Heart left ventricle (tissue), 16 donors: Measurements from ENCODE around the gene ELOVL7. TPM values are rescaled to one million over a fixed set of nuclear protein-coding genes. Genes with fewer than 3 reads are reported as not detected.

Experiments used
- ATAC-seq, 4 donors: fragments of 200-7000 bp; cut with Tn5 transposase; one replicate each; pipeline ENCODE4 v1.9.1; 2020 to 2022; ENCODE audit warnings: moderate library complexity in 4 of 4, mild to moderate bottlenecking in 3 of 4, moderate number of reproducible peaks in 1 of 4
- DNase-seq, 5 donors: peaks; one replicate each; pipeline ENCODE4 v3.0.0-alpha.2; 2020
- H3K27ac ChIP-seq, 12 donors: fragments of 200-600 bp; sonication (generic) in 4 of 12; one replicate each; pipeline versions ENCODE4 v1.5.0 to v1.8.0; 2016 to 2022; ENCODE audit warnings: mild to moderate bottlenecking in 2 of 12
- H3K27me3 ChIP-seq, 9 donors: fragments of 200-600 bp; sonication (generic) in 2 of 9; one replicate each; pipeline versions ENCODE4 v1.5.1 to v1.8.0; 2016 to 2022; ENCODE audit warnings: mild to moderate bottlenecking in 3 of 9
- H3K36me3 ChIP-seq, 9 donors: fragments of 200-600 bp; sonication (generic) in 2 of 9; one replicate each; pipeline versions ENCODE4 v1.5.0 to v1.8.0; 2018 to 2022; ENCODE audit warnings: mild to moderate bottlenecking in 2 of 9
- H3K4me1 ChIP-seq, 12 donors: fragments of 200-600 bp; sonication (generic) in 4 of 12; one replicate each; pipeline versions ENCODE4 v1.5.0 to v1.8.0; 2016 to 2022; ENCODE audit warnings: mild to moderate bottlenecking in 3 of 12
- H3K4me3 ChIP-seq, 12 donors: fragments of 200-600 bp; sonication (generic) in 4 of 12; one replicate each; pipeline versions ENCODE4 v1.5.0 to v1.8.0; 2017 to 2022; ENCODE audit warnings: mild to moderate bottlenecking in 9 of 12, moderate library complexity in 4 of 12
- H3K9me3 ChIP-seq, 12 donors: fragments of 200-600 bp; sonication (generic) in 4 of 12; one replicate each; pipeline versions ENCODE4 v1.5.0 to v1.8.0; 2016 to 2022; ENCODE audit warnings: mild to moderate bottlenecking in 1 of 12
- POLR2A ChIP-seq, 2 donors: fragments of 450-650 bp; IDR thresholded peaks; one replicate each; pipeline ENCODE4 v1.6.1; 2017; ENCODE audit warnings: antibody characterized with exemption in 2 of 2, mild to moderate bottlenecking in 2 of 2, moderate library complexity in 2 of 2
- WGBS, 4 donors: extraction: QIAGEN DNeasy Blood & Tissue Kit in 2 of 4; methylation state at CpG; one replicate each; pipeline versions ENCODE4 v1.1.5 to v1.1.7; 2013 to 2018; 5-methylcytosine and 5-hydroxymethylcytosine counted together
- intact Hi-C, 10 donors: fragments of 100-400 bp; cut with DNase I; formaldehyde crosslinking; loops; one replicate each; pipeline versions ENCODE4 v1.11.1 to v1.14.2; 2022
- polyA plus RNA-seq, 2 donors: library from polyadenylated mRNA; stranded (reverse); fragments of 200-250 nt; gene quantifications; one replicate each; pipeline ENCODE4 v1.2.3, GENCODE V29; 2013
- total RNA-seq, 9 donors: library from RNA; depleted of rRNA in 2 of 9; stranded (reverse); fragments of >200 nt in 2 of 9; fragmentation: NEBNext Ultra II Directional in 3 of 9; extraction: Animal tissue kit (Norgen Biotek cat#: 25700) in 3 of 9; gene quantifications; one replicate each; pipeline versions ENCODE4 v1.1.0 to v1.2.4, GENCODE V29; 2016 to 2023
- TF ChIP-seq, protein P1 (sequence below), 12 donors: fragments of 200-600 bp; sonication (generic) in 4 of 12; IDR thresholded peaks; one replicate each; pipeline versions ENCODE4 v1.5.0 to v1.8.0; 2018 to 2022; ENCODE audit warnings: antibody characterized with exemption in 12 of 12, mild to moderate bottlenecking in 5 of 12
- donor health status: ischemic (EF 13 %, LVEDD 7.1; RV severe dilation, severe dysfunction).
- donor health status: healthy with polysubstance abuse.
- donor health status: DM: no; HTN: yes; CAD: no.
- donor health status: DM: no; HTN: no; CAD: no.
- donor health status: ischemic (EF 25% LVEDD 6.9; RV normal size, moderate dysfunction).
- donor health status: ischemic (EF 25% LVEDD 5.7; RV mildly dilated, moderate dysfunction).
- donor health status: healthy.
- donor health status: DM: yes; HTN: yes; CAD: no.
- donor health status: ischemic (EF 35%, LVEDD 5.7; RV mildly dilated, moderate dysfunction).
- donor health status: nonischemic (EF 11% LVEDD 7.7; RV severe dilation, severe dysfunction).
- donor health status: DM: yes; HTN: yes; CAD: no.
- donor health status: PGD.
- donor health status: ischemic (EF 29% LVEDD 5.4; RV normal size, mild dysfunction).
- donor health status: nonischemic (EF 23%, LVEDD 6.1; RV moderate dilation, normal function).

Gene ELOVL7
- total and polyA plus RNA-seq, 11 donors = 0.12 to 1.8 (median 0.87) TPM

DNA sequence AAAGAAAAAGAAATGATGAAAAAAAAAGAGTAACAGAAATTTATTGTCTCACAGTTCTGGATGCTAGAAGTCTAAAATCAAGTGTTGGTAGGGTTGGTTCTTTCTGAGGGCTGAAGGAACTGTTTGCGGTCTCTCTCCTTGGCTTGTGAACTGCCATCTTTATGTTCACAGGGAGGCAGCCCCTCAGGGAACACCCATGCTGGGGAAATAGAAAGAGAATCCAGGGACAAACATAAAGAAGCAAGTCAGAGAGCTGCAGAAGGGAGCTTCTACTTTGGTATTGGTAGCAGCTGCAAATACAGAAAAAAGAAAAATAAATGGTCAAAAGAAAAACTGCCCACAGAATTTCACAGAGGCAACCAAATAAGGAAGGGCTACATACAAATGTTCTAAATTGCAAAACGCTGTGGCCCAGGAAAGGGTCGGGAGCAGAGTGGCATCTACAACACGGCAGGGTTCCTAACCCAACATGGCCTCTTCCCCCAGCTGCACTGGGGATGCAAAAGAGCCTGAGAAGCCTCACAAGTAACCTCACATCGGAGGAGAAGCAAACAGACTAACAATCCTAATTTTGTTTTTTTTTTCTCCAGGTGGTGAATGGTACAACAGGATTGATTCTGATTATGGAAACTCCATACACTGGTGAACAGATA is 37.4 kb downstream of the ELOVL7 start:
- Histone ChIP-seq H3K4me3 (no peak overlapping the region), H3K27me3 (no peaks in the 10 kb centered on the region), H3K27ac (no peak overlapping the region), H3K36me3 (no peaks in the 10 kb centered on the region), H3K9me3 (peaks cover 0 to 8% (median 0%) of the 10 kb centered on the region in 12 donors), H3K4me1 (no peaks in the 10 kb centered on the region)
- intact Hi-C loops = no loop called here
- TF ChIP-seq, protein P1, sequence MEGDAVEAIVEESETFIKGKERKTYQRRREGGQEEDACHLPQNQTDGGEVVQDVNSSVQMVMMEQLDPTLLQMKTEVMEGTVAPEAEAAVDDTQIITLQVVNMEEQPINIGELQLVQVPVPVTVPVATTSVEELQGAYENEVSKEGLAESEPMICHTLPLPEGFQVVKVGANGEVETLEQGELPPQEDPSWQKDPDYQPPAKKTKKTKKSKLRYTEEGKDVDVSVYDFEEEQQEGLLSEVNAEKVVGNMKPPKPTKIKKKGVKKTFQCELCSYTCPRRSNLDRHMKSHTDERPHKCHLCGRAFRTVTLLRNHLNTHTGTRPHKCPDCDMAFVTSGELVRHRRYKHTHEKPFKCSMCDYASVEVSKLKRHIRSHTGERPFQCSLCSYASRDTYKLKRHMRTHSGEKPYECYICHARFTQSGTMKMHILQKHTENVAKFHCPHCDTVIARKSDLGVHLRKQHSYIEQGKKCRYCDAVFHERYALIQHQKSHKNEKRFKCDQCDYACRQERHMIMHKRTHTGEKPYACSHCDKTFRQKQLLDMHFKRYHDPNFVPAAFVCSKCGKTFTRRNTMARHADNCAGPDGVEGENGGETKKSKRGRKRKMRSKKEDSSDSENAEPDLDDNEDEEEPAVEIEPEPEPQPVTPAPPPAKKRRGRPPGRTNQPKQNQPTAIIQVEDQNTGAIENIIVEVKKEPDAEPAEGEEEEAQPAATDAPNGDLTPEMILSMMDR (IDR thresholded peaks at IDR 0.05) = no peak
- no peak for TF ChIP-seq POLR2A (IDR thresholded peaks at IDR 0.05)
- DNase-seq = no peak
- ATAC-seq = no peak
- 60 to 65% (median 62%) methylated on average over 5 of the region's 5 CpGs for WGBS, 4 donors

DNA sequence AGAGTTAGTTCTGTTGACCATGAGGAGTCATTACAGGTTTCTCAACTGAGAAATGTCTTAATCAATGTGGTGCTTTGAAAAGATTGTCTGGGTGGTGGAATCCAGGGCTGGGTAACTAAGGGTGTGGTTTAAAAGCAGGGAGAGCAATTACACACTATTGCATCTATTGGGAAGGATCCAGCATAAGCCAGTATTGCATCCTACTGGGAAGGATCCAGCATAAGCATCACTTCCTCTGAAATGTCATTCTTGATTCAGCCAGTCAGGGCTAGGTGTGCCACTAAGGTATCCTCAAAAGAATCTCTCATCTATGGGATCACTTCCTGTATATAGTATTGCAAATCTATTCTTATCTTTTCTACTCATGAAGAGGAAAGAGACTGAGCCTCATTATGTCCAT is 38.6 kb downstream of the ELOVL7 start:
- H3K27me3 ChIP-seq = no peaks in the 10 kb centered on the region
- ATAC-seq = no peak
- no peaks in the 10 kb centered on the region for H3K36me3 ChIP-seq
- H3K27ac ChIP-seq = no peak overlapping the region
- no peak for DNase-seq
- no peak for TF ChIP-seq POLR2A (IDR thresholded peaks at IDR 0.05)
- TF ChIP-seq, protein P1 (IDR thresholded peaks at IDR 0.05) = no peak
- H3K4me1 ChIP-seq = no peaks in the 10 kb centered on the region
- intact Hi-C loops = no loop called here
- H3K9me3 ChIP-seq = peaks cover 0 to 8% (median 0%) of the 10 kb centered on the region in 12 donors
- H3K4me3 ChIP-seq = no peak overlapping the region

DNA sequence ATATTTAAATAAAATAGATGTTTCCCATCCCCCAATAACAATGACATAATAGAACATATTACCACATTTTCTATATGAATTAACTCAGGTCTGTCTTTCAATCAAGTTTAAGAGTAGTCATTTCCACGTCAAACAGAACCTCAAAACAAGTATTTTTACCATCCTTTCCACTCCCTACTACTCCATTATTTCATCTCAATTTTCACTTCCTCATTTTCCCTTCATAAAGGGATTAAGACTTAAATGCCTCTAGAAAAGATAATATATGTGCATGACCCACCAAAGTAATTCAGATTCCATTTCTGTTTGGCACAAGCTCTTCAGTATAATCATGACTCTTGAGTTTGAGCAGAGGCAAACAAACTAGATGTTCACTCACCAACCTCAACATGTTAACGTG is 40.4 kb downstream of the ELOVL7 start:
- DNase-seq = no peak
- ATAC-seq = no peak
- H3K27ac ChIP-seq = no peak overlapping the region
- H3K27me3 ChIP-seq = no peaks in the 10 kb centered on the region
- no peak overlapping the region for H3K4me3 ChIP-seq
- no peaks in the 10 kb centered on the region for H3K4me1 ChIP-seq
- intact Hi-C loops = no loop called here
- TF ChIP-seq, protein P1 (IDR thresholded peaks at IDR 0.05) = no peak
- no peak for TF ChIP-seq POLR2A (IDR thresholded peaks at IDR 0.05)
- WGBS, 4 donors = 76 to 84% (median 81%) methylated on average over 2 of the region's 2 CpGs
- no peaks in the 10 kb centered on the region for H3K36me3 ChIP-seq
- H3K9me3 ChIP-seq = peaks cover 0 to 7% (median 0%) of the 10 kb centered on the region in 12 donors

DNA sequence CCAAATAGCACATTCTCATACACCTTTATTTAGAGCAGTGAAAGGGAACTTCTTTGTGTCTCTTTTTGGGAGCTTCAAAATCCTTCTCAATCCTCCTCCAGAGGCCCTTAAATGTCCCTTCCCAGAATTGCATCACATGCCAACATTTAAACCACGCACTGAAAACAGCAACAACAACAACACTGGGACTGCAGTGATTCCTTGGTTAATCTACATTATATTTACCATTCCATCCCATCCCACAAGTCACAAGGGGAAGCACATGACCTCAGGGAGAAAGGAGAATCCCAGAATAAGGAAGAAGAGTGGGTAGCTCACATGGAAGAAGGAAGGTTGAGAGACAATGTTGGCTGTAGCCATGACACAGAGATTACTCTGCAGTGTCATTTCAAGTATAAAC is 41.1 kb downstream of the ELOVL7 start:
- ATAC-seq (no peak), DNase-seq (no peak)
- intact Hi-C loops = no loop called here
- H3K9me3 ChIP-seq = no peaks in the 10 kb centered on the region
- H3K36me3 ChIP-seq = no peaks in the 10 kb centered on the region
- no peak overlapping the region for H3K4me3 ChIP-seq
- WGBS, 4 donors = 79 to 92% (median 84%) methylated on average over 1 of the region's 1 CpG
- H3K4me1 ChIP-seq = no peaks in the 10 kb centered on the region
- no peaks in the 10 kb centered on the region for H3K27me3 ChIP-seq
- TF ChIP-seq POLR2A (IDR thresholded peaks at IDR 0.05) = no peak
- TF ChIP-seq, protein P1 (IDR thresholded peaks at IDR 0.05) = no peak
- no peak overlapping the region for H3K27ac ChIP-seq
